Measurements from ENCODE around the gene CLCN6.

CLCN6 gene, protein sequence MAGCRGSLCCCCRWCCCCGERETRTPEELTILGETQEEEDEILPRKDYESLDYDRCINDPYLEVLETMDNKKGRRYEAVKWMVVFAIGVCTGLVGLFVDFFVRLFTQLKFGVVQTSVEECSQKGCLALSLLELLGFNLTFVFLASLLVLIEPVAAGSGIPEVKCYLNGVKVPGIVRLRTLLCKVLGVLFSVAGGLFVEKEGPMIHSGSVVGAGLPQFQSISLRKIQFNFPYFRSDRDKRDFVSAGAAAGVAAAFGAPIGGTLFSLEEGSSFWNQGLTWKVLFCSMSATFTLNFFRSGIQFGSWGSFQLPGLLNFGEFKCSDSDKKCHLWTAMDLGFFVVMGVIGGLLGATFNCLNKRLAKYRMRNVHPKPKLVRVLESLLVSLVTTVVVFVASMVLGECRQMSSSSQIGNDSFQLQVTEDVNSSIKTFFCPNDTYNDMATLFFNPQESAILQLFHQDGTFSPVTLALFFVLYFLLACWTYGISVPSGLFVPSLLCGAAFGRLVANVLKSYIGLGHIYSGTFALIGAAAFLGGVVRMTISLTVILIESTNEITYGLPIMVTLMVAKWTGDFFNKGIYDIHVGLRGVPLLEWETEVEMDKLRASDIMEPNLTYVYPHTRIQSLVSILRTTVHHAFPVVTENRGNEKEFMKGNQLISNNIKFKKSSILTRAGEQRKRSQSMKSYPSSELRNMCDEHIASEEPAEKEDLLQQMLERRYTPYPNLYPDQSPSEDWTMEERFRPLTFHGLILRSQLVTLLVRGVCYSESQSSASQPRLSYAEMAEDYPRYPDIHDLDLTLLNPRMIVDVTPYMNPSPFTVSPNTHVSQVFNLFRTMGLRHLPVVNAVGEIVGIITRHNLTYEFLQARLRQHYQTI

DNA sequence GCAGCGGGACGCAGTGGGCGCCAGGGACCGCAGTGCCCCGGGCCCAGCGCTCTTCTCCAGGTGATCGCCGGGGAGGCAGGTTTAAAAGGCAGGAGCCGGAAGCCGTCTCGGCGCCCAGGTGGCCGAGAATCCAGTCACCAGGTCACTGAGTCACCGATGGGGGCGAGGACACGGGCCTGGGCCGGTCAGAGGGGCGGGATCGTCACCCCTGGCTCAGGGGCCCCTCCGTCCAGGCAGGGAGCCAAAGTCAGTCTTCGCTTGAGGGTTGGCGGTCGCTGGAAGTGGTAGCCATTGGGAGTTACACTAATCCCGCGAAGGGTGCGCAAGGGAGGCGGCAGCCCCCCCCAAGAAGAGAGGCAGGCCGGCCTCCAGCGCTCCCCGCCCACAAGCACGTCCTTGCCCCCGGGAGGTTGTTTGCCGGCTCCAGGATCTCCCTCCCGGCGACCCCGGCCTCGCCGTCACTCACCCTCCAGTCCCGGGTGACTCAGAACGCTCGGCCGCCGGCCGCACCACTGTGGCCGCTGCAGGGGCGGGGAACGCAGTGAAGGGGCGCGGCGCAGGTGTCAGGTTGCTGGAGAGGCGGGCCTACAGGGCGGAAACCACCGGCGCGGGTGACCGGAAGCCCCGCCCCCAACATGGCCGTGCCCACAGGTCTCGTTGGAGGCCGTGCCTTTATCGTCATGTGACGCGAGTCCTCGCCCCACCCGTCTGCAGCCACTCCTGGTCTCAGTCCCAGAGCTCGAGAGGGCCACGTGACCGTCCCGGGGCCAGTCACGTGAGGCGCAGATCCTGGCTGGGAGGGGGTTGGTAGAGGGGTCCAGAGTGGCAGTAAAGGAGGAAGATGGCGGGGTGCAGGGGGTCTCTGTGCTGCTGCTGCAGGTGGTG, at the start of gene CLCN6, which contains the start of gene MTHFR:
Gene CLCN6 (plus strand): TSS at position 770 of the 885 bp plus-strand sequence. CDS start 72 bp downstream, at position 842.
Gene MTHFR (minus strand): TSS at position 543 of the 885 bp plus-strand sequence. CDS start 2,848 bp downstream, outside the sequence.
- DNase-seq: peak; percentile 99

DNA sequence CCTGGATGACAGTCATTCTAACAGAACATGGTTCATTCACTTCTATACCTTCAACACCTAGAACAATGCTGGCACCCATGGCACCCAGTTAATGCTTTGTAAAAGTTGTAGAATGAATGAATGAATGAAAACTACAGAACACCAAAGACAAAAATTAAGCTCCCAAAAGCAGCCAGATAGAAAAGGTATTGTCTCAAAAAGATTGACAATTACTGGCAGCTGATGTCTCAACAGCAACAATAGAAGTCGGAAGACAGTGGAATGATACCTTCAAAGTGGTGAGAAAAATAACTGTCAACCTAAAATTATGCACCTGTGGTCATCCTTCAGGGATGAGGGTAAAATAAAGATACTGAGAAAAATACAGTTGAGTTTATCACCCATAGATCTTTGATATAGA, 48.9 kb upstream of the CLCN6 start:
- no peak for DNase-seq

DNA sequence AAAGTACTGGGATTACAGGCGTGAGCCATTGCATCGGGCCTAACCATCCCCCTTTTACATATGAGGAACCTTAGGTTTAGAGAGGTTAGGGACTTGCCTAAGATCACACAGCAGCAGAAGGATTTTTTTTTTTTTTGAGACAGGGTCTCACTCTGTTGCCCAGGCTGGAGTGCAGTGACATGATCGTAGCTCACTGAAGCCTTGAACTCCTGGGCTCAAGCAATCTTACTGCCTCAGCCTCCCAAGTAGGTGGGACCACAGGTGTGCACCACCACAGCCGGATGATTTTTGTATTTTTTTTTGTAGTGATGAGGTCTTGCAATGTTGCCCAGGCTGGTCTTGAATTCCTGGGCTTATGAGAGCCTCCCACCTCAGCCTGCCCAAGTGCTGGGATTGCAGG, 46.2 kb upstream of the CLCN6 start:
- no peak for DNase-seq

DNA sequence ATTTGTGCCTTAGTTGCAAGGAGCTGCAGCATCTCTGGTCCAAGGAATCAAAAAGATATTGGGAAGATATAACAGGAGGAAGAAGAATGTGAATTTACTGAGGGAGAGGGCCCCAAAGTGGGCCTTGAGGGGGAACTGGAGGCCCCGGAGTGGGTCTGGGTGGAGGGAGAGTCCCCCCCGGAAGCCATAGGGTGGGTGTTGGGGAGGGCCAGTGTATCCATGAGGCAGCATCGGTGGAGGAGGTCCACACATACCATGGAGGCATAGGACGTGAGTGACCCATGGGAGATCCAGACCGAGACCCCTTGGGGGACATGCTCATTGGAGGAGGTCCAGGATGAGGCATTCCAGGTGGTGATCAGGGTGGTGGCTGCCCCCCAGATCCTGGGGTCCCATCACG, 44.7 kb upstream of the CLCN6 start:
- no peak for DNase-seq

DNA sequence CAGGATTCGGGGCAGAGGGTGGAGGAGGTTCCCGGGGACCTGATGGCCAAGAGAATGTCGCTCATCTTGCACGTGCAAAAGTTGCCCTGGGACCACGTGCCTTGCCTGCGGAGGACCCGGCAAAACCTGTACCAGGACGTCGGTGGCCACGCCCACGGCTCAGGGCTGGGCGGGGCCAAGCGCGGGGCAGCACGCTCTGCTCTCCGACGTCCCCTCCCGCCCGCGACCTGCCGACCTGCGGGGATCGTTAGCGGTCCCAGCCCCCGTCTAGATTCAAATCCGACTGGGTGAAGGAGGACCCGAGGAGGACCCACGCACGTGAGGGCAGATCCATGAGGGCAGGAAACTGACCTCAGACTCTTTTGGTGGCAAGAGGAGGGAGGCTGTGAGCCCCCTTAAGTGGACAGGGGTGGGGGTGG, 44.0 kb upstream of the CLCN6 start, which contains the start of gene C1orf167:
Gene C1orf167 (plus strand): TSS at position 206 of the 419 bp plus-strand sequence. CDS start 2,208 bp downstream, outside the sequence.
- no peak for DNase-seq

DNA sequence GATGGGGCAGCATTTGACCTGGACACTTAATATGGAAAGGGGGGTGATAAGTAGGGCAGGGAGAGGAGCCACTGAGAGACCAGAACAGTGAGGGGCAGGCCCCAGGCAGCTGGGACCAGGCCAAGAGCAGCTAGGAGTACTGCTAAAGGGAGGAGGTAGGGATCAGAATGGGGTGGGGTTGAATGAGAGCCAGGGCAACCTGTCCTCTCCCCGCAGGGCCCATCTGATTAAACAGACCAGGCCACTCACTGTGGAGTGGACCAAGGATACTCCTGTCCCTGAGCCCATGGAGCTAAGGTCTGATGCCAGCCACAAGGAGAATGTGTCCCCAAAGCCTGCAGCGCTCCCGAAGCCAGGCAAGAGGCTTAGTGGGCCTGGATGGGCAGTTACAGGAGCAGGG, 41.9 kb upstream of the CLCN6 start:
- no peak for DNase-seq

DNA sequence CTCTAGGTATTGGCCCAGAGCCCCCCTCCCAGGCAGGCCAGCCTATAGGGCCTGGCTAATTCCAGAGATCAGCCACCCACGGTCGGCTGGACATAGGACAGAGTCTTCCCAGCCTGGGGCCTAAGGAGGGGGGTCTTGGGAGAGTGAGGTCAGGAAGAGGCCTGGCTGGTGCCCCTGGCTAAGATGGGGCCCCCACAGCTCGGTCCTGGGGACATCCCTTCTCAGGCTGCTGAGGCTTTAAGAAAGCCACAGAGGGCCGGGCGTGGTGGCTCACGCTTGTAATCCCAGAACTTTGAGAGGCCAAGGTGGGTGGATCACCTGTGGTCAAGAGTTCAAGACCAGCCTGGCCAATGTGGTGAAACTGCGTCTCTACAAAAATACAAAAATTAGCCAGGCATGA, 41.5 kb upstream of the CLCN6 start:
- no peak for DNase-seq

DNA sequence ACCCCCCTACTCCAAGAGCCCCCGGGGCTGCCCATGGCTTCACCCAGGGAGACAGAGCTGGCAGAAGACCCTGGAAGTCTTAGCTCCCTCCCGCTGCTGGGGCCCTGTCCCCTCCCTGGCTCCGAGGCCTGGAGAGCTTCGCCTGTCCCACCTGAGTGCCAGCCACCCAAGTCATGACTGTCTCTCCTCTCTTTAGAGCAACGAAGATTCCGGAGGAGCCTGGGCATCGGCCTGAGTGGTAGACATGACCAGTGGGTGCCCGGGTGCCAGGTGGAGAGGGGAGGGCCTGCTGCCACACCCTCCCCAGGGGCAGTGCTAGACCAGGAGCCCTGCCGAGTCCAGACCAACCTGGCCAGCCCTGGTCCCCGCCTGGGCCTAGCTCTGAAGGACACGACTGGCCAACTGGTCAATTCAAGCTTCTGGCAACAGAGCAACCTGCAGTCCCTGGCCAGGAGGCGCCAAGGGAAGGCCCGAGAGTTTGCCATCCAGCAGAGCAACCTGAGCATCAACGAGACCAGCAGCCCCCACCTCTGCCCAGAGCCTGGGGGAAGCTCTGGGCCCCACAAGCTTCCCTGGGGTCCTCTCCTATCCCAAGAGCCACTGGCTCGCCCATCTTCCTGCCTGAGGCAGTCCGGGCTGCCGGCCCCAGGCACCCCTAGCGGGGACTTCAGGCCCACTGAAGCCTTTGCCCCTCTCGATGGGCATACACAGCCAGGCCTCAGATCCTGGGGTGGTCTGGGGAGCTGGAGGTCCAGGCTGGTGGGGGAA, 40.1 kb upstream of the CLCN6 start:
- no peak for DNase-seq

DNA sequence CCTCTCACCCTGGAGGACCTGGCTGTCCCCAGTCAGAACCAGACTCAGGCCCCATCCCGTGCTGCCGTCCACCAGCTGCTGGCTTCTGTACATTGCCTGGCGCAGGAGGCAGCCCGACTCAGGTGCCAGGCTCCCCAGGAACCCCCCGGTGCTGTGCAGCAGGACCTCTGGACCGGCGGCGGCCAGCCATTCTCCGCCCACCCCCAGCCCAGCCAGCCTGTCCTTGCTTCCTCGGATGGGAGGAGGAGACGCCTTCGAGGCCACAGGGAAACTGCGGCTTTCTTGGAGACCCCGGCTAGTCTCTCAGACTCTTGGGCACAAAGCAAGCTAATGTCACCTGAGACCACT, 39.6 kb upstream of the CLCN6 start:
- no peak for DNase-seq

DNA sequence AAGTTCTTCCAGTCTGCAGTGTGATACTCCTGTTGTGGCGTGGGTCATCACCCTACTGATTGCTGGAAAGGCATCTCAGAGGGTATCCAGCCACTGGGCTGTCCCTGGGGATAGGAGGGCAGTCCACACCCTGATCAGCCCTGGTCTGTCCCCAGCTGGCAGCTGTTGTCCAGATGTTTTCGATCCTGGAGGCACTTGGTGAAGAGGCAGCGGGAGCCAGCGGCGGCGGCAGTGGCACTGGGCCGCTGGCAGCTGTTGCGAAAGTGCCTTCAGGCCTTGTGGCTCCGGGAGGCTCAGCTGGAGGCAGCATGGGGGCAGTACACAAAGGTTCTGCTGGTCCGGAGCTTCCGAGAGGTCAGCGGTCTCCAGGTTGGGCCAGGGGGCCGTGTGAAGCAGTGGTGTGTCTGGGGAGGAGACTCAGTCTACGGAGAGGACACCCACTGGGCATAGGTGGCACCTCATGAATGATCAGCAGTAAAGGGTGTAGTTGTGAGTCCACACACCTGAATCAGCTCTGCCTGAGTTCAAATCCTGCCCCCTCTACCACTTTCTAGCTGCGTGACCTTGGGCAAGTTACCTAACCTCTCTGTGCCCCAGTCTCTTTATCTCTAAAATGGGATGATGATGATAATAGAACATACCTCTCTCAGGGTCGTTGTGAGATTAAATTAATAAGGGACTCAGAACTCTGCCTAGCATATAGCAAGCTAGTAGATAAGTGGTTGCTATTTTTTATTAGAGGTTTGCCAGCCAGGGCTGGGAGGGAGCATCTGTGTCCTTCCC, 37.9 kb upstream of the CLCN6 start:
- DNase-seq: no peak

DNA sequence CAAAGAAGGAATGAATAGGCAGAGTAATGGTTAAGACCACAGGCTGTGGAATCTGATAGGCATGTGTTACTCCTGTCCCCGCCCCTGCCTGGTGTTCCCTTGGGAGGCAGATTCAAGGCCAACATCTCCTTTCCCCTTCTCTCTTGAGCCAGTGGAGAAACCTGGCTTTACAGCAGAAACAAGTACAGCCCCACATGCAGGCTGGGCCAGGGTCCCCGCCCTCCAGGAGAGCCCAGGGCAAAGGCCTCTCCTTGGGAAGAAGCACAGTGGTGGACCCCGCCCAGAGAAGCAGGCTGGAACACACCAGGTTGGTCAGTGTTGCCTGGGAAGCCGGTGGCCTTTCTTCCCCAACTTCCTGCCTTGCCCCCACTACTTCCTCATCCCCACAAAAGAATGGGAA, 37.2 kb upstream of the CLCN6 start:
- DNase-seq: no peak

DNA sequence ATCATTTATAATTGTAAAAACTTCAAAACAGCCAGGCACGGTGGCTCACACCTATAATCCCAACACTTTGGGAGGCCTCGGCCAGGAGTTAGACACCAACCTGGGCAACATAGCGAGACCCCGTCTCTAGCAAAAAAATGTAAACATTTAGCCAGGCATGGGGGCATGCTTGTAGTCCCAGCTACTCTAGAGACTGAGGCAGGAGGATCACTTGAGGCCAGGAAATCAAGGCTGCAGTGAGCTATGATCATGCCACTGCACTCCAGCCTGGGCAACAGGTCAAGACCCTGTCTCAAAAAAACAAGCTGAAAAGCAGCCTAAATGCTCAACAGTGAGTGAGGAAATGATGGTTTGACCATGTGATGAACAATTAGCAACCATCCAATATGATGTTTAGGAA, 36.7 kb upstream of the CLCN6 start:
- no peak for DNase-seq

DNA sequence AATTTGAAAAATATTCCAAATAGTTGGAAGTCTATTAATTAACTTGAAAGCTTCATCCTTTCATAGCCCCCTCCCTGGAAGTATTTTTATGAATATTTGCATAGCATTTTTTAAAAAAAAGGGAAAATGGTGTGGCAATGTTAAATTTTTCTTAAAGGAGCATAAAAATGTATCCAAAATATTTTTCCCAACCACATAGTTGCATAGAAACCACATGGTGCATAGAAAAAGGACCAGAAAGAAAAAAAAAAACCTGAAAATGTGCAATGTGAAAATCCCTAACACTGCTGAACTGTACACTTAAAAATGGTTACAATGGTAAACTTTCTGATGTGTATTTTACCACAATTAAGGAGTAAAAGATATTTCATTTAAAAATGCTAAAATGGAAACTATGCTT, 36.0 kb upstream of the CLCN6 start:
- no peak for DNase-seq

DNA sequence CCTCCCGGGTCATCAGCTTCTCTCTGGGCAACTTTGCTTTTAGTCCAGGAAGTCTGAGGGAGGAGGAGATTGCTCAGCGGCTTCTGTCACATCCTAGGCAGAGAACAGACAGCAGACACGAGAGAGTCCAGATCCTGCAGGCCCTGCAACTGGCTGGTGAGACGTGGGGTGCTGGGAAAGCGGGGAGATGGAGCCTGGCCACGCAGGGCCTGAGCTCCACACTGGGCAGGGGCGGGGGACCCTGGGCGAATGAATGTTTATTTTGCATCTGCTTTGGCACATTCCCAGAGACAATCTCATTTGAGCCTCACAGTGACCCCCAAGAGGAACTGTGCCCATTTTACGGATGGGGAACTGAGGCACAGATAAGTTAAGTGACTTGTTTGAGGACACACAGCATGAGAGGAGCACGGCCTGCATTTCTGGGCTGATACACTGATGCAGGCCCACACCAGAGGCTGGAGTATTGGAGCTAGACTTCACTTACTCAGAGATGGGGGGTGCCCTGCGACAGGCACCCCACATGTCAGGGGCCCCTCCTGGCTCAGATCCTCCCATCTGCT, 34.4 kb upstream of the CLCN6 start:
- no peak for DNase-seq

DNA sequence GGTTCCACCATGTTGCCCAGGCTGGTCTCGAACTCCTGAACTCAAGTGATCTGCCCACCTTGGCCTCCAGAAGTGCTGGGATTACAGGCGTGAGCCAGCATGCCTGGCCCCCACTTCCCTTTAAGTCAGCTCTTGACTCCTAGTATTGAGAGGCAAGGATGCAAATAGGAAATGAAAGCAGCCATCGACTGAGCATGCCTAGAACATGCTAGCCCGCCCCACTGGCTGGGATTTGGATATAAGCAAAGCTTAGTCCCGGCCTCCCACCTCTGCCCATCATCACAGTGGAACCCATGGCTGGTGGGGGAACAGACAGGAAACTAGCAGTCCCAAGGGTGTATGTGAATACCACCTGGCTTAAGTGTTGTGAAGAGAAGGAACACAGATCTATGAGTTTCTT, 33.5 kb upstream of the CLCN6 start:
- peak; percentile 46 for DNase-seq

DNA sequence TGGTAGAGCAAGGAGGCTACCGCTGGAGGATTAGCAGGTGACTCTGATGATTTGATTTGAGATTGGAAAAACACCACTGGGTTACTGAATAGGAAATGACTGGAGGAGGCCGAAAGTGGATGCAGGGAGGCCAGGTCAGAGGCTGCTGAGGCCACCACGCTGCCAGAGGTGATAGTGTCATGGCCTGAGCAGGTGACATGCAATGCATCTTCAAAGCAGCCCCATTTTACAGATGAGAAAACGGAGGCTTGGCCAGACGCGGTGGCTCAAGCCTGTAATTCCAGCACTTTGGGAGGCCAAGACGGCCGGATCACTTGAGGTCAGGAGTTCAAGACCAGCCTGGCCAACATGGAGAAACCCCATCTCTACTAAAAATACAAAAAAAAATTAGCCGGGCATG, 31.2 kb upstream of the CLCN6 start:
- DNase-seq: no peak

DNA sequence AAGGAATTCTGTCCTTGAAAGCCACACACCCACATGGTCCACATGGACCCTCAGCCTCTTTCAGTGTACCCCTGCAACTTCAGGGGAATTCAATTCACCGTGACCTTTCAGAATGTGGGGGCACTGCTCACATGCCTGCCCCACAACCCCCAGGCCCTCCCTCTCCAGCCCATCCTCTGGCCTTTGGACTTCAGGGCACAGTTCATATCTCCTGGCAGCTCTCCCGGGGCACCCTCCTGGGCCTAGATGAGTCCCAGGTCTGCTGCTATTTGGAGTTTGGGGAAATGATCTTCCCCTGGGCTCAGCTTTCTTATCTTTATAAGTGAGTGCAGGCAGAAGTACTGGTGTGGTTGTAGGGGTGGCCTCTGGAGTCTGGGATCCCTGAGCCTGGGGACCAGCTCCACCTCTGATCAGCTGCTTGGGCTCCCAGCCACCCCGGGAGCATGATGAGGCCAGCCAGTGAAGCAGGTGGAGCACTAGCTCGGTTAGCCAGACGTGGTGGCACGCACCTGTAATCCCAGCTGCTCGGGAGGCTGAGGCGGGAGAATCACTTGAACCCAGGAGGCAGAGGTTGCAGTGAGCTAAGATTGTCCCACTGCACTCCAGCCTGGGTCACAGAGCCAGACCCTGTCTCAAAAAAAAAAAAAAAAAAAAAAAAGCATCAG, 28.2 kb upstream of the CLCN6 start:
- no peak for DNase-seq

DNA sequence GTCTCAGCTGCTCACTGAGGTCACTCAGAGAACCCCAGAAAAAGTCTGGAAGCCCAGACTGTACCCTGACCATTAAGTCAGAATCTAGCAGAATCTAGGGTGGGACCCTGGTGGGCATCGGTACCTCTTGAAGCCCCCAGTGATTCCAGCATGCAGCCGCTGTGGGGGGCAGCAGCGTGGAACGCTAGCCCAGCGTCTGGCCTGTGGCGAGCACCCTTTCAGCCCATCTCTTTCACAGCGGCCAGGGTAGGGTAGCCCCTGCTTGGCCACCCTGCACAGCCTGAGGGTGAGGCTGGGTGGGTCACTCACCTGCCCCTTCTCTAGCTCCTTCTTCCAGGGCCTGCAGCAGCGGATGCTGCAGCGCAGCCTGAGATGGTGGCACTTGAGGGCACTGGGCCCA, 27.7 kb upstream of the CLCN6 start:
- no peak for DNase-seq

DNA sequence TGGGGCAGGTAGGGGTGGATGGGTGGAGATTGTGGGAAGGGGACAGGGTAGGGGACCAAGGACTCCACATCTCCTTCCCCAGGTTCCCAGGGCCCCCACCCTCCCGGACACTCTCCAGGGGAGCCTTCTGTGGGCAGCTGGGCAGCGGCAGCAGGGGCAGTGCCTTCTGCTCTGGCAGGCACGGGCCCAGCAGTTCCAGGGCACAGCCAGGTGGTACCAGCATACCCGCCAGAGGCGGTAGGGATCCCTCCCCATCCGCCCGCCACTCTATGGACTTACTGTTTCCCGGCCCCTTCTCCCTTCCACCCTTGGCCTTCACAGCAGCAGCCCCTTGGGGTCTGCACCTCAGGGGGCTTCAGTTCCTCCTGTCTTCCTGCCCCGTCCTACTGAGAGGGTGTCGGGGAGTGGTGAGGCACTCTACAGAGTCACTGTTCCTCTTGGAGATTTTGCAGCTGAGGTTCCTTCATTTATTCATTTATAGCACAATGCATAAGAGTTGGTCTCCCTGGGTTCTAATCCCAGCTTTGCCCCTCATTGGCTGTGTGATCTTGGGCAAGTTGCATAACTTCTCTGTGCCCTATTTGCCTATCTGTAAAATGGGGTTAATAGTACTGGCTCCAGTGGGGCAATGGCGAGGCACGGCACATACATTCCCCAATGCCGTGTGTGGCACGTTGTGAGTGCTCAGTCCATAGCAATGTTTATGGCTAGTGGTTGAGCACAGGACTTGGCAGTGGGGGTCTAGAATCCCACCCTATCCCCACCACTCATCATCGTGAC, 27.0 kb upstream of the CLCN6 start:
- no peak for DNase-seq
